GM12875 (cell line): ENCODE data around the gene USP10.

ENCODE experiments used
- H3K4me3 ChIP-seq: one replicate; pipeline ENCODE4 v1.5.1; 2011; ENCODE audit warnings: low read depth, low read length, control low read depth
- CTCF ChIP-seq: IDR thresholded peaks from 2 replicates; pipeline ENCODE4 v1.5.1; 2011; ENCODE audit warnings: low read depth, mild to moderate bottlenecking, control low read depth, inconsistent platforms, low read length, moderate library complexity, borderline replicate concordance; ENCODE audit not compliant: insufficient read depth

USP10 gene

GRCh38 chr16:84765616-84766580 is 66.1 kb downstream of the USP10 start:
- no peak for TF ChIP-seq CTCF
- no peak overlapping the region for H3K4me3 ChIP-seq

GRCh38 chr16:84766978-84767773 is 67.4 kb downstream of the USP10 start:
- TF ChIP-seq CTCF: no peak
- H3K4me3 ChIP-seq: no peak overlapping the region

- TF ChIP-seq CTCF: no peak
- no peak overlapping the region for H3K4me3 ChIP-seq
Measured at GRCh38 chr16:84768061-84768807, 68.4 kb downstream of the USP10 start.

- TF ChIP-seq CTCF: no peak
- no peak overlapping the region for H3K4me3 ChIP-seq
Measured at GRCh38 chr16:84768808-84769197, 69.0 kb downstream of the USP10 start.

GRCh38 chr16:84769416-84769815 is 69.6 kb downstream of the USP10 start:
- no peak for TF ChIP-seq CTCF

GRCh38 chr16:84773312-84773711 is 73.5 kb downstream of the USP10 start:
- no peak overlapping the region for H3K4me3 ChIP-seq
- no peak for TF ChIP-seq CTCF

More at GRCh38 chr16:84769416-84769815, 69.6 kb downstream of the USP10 start:
- no peak overlapping the region for H3K4me3 ChIP-seq
